PC-9 (cell line): ENCODE measurements around the gene RFTN2.

Experiments used
- EZH2 ChIP-seq: fragments of 200-600 bp; sonication (generic); IDR thresholded peaks from 2 replicates; pipeline ENCODE4 v1.8.0; 2017; ENCODE audit warnings: antibody characterized with exemption, low read depth
- TF ChIP-seq, protein P1 (sequence below): fragments of 200-600 bp; sonication (generic); conservative IDR thresholded peaks from 2 replicates; pipeline ENCODE4 v1.6.1; 2017; ENCODE audit warnings: mixed run types, antibody characterized with exemption, mild to moderate bottlenecking, moderate library complexity

DNA sequence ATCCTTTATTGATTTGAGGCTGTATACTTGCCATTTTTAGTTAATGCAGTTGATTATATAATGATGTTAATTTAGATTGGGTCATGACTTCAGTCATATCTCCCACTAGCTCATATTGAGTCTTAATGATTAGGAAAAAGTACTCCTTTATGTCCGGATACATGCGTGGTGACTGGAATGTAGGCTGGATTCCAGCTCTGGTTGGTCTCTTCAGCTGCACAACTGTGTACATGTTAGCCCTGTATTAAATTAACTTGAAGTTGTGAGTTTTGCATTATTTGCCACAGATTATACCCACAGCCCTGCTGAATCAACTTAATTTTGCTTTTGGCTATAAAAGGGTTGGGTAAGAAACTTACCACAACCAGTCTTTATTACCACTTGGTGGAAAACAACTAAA lies 137.0 kb downstream of the RFTN2 start:
- TF ChIP-seq, protein P1, sequence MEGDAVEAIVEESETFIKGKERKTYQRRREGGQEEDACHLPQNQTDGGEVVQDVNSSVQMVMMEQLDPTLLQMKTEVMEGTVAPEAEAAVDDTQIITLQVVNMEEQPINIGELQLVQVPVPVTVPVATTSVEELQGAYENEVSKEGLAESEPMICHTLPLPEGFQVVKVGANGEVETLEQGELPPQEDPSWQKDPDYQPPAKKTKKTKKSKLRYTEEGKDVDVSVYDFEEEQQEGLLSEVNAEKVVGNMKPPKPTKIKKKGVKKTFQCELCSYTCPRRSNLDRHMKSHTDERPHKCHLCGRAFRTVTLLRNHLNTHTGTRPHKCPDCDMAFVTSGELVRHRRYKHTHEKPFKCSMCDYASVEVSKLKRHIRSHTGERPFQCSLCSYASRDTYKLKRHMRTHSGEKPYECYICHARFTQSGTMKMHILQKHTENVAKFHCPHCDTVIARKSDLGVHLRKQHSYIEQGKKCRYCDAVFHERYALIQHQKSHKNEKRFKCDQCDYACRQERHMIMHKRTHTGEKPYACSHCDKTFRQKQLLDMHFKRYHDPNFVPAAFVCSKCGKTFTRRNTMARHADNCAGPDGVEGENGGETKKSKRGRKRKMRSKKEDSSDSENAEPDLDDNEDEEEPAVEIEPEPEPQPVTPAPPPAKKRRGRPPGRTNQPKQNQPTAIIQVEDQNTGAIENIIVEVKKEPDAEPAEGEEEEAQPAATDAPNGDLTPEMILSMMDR = no peak
- TF ChIP-seq EZH2 = no peak
